ENCODE data around the gene DHPS.
A peak's percentile ranks its signal among the peaks of the same experiment; 100 is the strongest.

Gene DHPS

DNA sequence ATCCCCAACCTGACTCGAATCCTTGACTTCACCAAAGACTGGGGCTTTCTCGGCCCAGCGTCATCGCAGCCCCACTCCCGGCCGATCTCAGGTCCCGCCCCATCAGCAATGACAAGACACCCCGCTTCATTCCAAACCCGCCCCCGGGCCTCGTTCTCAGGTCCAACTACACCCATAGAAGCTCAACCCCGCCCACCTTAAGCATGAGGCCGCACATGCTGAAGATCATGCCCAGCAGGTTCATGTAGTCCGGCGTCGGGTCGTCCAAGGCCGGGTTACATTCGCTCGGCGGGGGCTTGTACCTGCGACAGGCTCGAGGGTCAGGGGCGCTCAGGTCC, 12.8 kb downstream of the DHPS start:
- TF ChIP-seq, protein P1, sequence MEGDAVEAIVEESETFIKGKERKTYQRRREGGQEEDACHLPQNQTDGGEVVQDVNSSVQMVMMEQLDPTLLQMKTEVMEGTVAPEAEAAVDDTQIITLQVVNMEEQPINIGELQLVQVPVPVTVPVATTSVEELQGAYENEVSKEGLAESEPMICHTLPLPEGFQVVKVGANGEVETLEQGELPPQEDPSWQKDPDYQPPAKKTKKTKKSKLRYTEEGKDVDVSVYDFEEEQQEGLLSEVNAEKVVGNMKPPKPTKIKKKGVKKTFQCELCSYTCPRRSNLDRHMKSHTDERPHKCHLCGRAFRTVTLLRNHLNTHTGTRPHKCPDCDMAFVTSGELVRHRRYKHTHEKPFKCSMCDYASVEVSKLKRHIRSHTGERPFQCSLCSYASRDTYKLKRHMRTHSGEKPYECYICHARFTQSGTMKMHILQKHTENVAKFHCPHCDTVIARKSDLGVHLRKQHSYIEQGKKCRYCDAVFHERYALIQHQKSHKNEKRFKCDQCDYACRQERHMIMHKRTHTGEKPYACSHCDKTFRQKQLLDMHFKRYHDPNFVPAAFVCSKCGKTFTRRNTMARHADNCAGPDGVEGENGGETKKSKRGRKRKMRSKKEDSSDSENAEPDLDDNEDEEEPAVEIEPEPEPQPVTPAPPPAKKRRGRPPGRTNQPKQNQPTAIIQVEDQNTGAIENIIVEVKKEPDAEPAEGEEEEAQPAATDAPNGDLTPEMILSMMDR (IDR thresholded peaks at IDR 0.05; ENCODE audit: control insufficient read depth, insufficient read depth, low read depth, low read length, missing control alignments), result no peak
- no peak for DNase-seq (ENCODE audit: low read depth)
- peak overlapping the region; percentile 72 for H3K4me3 ChIP-seq (ENCODE audit: control insufficient read depth, low read depth, low read length)

DNA sequence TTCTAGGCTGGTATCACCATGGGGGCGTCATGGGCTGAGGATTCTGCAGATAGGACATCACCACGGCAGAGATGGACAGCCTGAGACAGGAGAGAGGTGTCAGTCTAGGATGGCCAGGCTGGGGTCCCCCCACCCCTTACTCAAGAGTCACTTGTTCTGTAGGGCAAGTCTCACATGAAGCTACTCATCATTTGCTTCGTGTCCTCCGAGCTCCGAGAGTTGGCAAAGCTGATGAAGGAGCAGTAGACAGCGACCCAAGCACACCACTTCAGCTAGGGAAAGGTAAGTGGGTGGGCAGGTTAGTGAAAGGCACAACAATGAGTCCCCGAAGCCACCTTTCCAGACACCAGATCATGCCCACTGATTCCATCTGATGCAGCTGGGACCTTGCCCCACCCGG, 13.3 kb downstream of the DHPS start:
- no peak for DNase-seq (ENCODE audit: low read depth)
- TF ChIP-seq, protein P1 (IDR thresholded peaks at IDR 0.05; ENCODE audit: control insufficient read depth, insufficient read depth, low read depth, low read length, missing control alignments), result no peak
- H3K4me3 ChIP-seq (ENCODE audit: control insufficient read depth, low read depth, low read length), result peak overlapping the region; percentile 72

DNA sequence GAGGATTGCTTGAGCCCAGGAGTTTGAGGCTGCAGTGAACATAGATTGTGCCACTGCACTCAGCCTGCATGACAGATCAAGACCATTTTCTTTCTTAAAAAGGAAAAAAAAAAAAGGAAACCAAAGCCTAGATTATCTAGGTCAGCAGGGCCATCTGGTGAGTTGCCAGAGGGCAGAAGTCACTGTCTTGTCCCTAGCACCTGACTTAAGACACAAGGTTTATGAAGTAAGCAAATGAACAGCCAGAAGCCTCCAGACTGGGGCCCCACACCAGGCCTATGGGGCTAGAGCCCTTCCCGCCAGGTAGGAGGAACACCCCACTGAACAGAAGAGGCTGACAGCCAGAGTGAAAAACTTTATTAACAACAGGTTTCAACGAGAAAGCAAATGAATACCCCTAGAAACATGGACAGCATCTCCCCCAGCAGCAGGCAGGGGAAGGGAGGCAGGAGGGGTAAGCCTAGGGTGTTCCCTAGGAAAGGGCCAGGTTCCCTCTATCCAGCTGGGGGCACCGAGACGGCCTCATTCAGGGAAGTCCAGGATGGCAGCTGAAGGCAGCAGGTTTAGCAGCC, 13.9 kb downstream of the DHPS start:
- H3K4me3 ChIP-seq (ENCODE audit: control insufficient read depth, low read depth, low read length), result no peak overlapping the region
- TF ChIP-seq, protein P1 (IDR thresholded peaks at IDR 0.05; ENCODE audit: control insufficient read depth, insufficient read depth, low read depth, low read length, missing control alignments), result no peak
- no peak for DNase-seq (ENCODE audit: low read depth)

DNA sequence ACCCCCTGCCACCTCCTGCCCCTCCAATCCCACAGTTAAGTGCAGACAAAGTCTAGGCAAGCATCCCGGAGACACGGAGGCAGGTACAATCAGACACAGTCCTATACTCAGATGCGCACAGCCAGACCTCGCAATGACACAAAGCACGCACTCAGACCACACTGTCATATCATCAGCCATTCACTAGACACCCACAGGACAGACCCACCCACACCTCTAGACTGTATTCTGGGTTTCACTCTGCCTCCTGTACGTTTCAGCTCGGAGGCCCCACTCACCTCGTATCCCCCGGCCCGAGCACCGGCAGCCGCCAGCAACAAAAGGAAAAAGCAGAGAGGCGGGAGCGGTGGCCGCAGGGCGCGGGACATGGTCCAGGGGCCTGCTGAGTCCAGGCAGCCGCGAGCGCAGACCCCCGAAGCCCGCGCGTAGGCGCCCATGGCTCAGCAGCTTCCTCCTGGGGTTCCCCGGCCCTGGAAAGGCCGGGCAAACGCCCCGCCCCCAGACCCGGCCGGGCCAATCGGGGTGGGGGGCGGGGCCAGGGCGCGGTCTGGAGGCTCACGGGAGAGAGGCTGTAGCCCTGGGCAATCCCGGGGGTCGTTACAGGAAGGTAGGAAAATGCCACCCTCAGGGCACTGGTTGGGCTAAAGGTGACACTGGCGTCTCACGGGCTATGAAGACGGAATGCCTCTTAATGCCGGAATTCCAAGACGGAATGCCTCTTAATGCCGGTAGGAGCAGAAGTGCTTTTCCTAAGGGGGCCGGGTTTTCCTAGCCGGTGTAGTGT, 15.2 kb downstream of the DHPS start, which contains the start of the genes MAN2B1 and WDR83:
TSS of gene MAN2B1 (minus strand) at position 478 of the 784 bp plus-strand sequence. CDS start at position 437, 41 bp downstream.
TSS of gene WDR83 (plus strand) at position 543 of the 784 bp plus-strand sequence. CDS start 2,984 bp downstream, outside the sequence.
- TF ChIP-seq, protein P1 (IDR thresholded peaks at IDR 0.05; ENCODE audit: control insufficient read depth, insufficient read depth, low read depth, low read length, missing control alignments), result no peak
- DNase-seq (ENCODE audit: low read depth), result no peak
- H3K4me3 ChIP-seq (ENCODE audit: control insufficient read depth, low read depth, low read length), result peak within 1 kb of the TSS; percentile 80

DNA sequence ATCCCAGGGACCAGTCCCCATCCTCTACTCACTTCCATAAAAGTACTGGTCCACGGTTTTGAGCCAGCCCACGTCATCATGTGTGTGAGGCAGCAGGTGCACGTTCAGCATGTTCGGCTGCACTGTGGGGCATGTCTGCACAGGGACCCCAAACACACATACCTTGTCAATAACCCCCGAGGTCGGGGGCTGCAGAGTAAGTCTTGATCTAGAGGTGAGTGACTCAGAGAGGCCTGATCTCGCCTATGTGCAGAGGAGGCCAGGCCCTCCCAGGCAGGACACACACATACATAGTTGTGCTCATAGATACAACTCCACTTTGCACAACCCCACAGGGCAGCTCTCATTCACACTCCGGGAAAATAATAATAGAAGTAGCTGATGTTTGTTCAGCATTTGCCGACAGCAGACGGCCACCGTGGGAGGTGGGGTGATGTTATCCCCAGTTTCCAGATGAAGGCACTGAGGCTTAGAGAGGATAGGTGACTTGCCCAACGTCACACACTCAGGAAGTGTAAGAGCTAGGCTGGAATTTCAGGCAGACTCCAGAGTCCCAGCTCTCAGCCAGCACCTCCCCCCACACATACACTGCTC, 15.9 kb downstream of the DHPS start:
- peak overlapping the region; percentile 80 for H3K4me3 ChIP-seq (ENCODE audit: control insufficient read depth, low read depth, low read length)
- TF ChIP-seq, protein P1 (IDR thresholded peaks at IDR 0.05; ENCODE audit: control insufficient read depth, insufficient read depth, low read depth, low read length, missing control alignments), result no peak
- no peak for DNase-seq (ENCODE audit: low read depth)

DNA sequence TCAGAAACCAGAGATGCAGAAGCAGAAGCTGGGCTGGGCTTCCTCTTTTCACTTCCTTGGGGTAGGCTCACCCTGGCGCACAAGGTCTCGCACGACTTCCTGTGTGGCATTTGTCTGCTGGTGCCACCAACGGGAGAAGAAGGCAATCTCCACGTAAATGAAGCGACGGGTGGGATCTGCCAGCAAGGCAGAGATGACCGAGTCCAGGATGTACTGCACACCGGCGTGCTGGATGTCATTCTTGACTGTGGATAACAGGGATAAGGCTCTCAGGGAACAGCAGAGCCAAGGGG, 16.5 kb downstream of the DHPS start:
- no peak overlapping the region for H3K4me3 ChIP-seq (ENCODE audit: control insufficient read depth, low read depth, low read length)
- TF ChIP-seq, protein P1 (IDR thresholded peaks at IDR 0.05; ENCODE audit: control insufficient read depth, insufficient read depth, low read depth, low read length, missing control alignments), result no peak
- DNase-seq (ENCODE audit: low read depth), result no peak
